ENCODE measurements around the gene SLC17A6.

DNA sequence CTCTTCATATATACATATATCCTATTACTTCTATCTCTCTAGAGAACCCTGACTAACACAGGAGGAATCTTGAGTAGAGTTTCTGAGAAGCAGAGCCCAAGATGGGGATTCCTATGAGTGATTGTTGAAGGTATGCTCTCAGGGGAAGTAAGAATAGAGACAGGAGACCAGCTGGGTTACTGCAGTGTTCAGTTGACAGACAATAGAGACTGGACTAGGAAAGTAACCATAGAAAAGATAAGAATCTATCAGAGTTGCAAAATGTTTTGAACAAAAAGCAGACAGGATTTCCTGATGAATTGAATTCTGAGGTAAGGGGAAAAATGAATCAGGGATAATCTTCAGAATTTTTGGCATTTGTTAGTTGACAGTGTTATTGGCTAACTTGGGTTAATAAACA, 54.4 kb downstream of the SLC17A6 start:
- TF ChIP-seq CTCF (conservative IDR thresholded peaks at IDR 0.05) = no peak
- TF ChIP-seq EZH2 (IDR thresholded peaks at IDR 0.05; ENCODE audit: low read depth) = no peak

All from PC-9 (cell line).